ENCODE measurements around the gene TRPM5. TPM values are rescaled to one million over a fixed set of nuclear protein-coding genes. Genes with fewer than 3 reads are reported as not detected.

The TRPM5 gene
- not detected in 2 replicates for total RNA-seq

DNA sequence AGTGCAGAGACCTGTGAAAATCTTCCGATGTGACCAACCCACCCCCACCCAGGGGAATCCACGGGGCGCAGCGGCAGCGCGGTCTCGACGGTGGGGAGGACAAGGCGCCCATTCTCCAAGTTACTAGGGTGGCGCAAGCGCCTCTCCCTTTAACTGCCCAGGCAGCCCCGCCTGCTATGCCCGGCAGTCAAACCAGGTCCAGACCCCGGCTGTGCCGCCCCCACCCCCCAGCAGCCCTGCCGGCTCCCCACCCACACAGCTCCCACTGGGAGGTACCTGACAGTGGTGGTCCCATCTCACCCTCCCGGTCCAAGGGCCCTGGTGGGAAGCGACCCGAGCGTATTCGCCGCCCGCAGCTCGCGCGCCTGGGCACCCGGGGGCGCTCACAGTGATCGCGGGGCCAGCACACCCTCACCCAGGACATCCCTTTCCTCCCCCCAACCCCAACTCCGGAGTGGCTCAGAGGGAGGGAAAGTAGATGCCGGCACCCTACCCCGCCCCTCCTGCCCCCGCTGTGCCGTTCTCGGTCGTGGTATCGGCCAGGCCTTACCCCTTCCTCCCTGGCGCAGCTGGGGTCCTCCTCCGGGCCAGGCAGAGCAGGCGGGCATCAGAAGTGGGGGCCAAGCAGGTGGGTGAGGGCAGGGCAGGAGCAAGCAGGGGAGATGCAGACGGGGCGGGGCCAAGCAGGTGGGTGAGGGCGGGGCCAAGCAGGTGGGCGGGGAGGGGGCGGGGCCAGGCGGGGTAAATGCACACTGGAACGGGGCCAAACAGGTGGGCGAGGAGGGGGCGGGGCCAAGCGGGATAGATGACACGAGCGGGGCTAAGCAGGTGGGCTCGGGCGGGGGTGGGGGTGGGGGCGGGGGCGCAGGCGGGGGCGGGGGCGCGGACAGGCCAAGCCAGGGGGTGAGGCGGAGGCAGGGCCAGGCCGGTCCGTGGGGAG is at the start of gene TRPM5:
TSS of gene TRPM5 (minus strand) at position 634 of the 940 bp plus-strand sequence. CDS start 21,478 bp downstream, outside the sequence.

DNA sequence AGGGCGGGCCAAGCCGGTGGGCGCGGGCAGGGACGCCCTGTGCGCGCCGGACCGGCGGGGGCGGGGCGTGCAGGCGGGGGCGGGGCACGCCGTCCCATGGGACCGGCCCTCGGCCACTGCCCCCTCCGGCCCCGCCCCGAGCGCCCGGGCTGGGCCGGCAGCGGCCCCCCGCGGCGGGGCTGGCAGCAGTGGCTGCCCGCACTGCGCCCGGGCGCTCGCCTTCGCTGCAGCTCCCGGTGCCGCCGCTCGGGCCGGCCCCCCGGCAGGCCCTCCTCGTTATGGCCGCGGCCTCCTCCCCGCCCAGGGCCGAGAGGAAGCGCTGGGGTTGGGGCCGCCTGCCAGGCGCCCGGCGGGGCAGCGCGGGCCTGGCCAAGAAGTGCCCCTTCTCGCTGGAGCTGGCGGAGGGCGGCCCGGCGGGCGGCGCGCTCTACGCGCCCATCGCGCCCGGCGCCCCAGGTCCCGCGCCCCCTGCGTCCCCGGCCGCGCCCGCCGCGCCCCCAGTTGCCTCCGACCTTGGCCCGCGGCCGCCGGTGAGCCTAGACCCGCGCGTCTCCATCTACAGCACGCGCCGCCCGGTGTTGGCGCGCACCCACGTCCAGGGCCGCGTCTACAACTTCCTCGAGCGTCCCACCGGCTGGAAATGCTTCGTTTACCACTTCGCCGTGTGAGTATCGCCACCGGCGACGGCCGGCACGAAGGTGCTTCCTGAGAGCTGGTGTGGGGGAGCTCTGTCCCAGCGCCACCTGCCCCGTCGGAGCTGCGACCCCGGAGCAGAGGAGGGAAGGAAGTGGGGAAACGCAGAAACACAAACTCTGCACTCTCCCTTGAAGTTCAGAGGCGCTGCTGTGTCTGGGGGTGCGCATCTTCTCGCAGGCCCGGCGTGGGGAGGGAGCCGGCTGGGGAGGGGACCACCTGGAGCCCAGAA is 769 bp upstream of the TRPM5 start, which contains the start of gene KCNQ1:
TSS of gene KCNQ1 (plus strand) at position 188 of the 925 bp plus-strand sequence. CDS start at position 279, 91 bp downstream.

GRCh38 chr11:2400069-2400761 is 44.1 kb downstream of the TRPM5 start, which contains the start of gene TSSC4:
TSSC4 (plus strand) TSS chr11:2400750; CDS start chr11:2402634, 1,884 bp downstream.

Other genes with a start within 250 kb of the TRPM5 start
- gene ASCL2, start 173.9 kb downstream of the TRPM5 start, total RNA-seq, result not detected in 2 replicates
- gene C11orf21, start 142.6 kb downstream of the TRPM5 start, total RNA-seq, result not detected in 2 replicates
- gene TSPAN32, start 142.5 kb downstream of the TRPM5 start, total RNA-seq, result not detected in 2 replicates
- 259 and 308 TPM in 2 replicates for gene CD81, start 67.2 kb downstream of the TRPM5 start, total RNA-seq
- 46.5 and 53.6 TPM in 2 replicates for gene TSSC4, start 43.8 kb downstream of the TRPM5 start, total RNA-seq
- 0.20 TPM in 1 of 2 replicates, not detected in the other for gene KCNQ1, start 494 bp upstream of the TRPM5 start, total RNA-seq